ENCODE data around the gene CDH4. TPM values are rescaled to one million over a fixed set of nuclear protein-coding genes. Genes with fewer than 3 reads are reported as not detected.

CDH4 gene
- total and polyA plus RNA-seq, 2 of the 8 experiments (the other 6 are each of a cell fraction or from before 2014, with no cell fraction given): 4.3 to 7.9 TPM

GRCh38 chr20:61588411-61589385, 336.6 kb downstream of the CDH4 start:
- H3K79me2 ChIP-seq (ENCODE audit: control insufficient read depth in 1 of 2, insufficient read depth in 2 of 2, low read length in 2 of 2): no peaks in the 10 kb centered on the region
- CTCF ChIA-PET (ENCODE audit: partially characterized antibody): interaction anchor here (1.6 kb wide), 1 partner anchor 10 kb away, joined by 4 read pairs; no protein-coding TSS in a partner anchor
- H3K79me1 ChIP-seq (ENCODE audit: low read depth, low read length): no peaks in the 10 kb centered on the region
- no peak overlapping the region for H3K4ac ChIP-seq (replicated peaks; ENCODE audit: insufficient read length, low read depth, low read length)
- H3K27ac ChIP-seq (ENCODE audit: low read depth, low read length): no peak overlapping the region
- no peak for FAIRE-seq
- no peaks in the 10 kb centered on the region for H3K36me3 ChIP-seq (ENCODE audit: control insufficient read depth in 2 of 4, insufficient read depth in 4 of 4, low read length in 3 of 4)
- peaks cover 0 to 11% (median 4%) of the 10 kb centered on the region in 4 experiments; a peak in 3 of 7 replicates for H3K4me1 ChIP-seq (replicated peaks in 1 of 4; ENCODE audit: control insufficient read depth in 3 of 4, insufficient read depth in 4 of 4, low read length in 3 of 4)
- no peak overlapping the region for H3K14ac ChIP-seq (ENCODE audit: insufficient read length)
- no peak overlapping the region for H3K9ac ChIP-seq (replicated peaks in 1 of 4; ENCODE audit: extremely low read depth in 1 of 4, low read depth in 3 of 4, low read length in 3 of 4)
- no peak overlapping the region for H2BK12ac ChIP-seq (ENCODE audit: low read depth, low read length)
- no peak overlapping the region for H2AFZ ChIP-seq (ENCODE audit: low read length)
- peaks cover 6% of the 10 kb centered on the region; the same call in 1 of the 2 replicates for H3K23me2 ChIP-seq (ENCODE audit: low read depth, low read length)
- peaks cover 0 to 4% (median 1%) of the 10 kb centered on the region in 4 experiments; a peak in 2 of 7 replicates for H3K27me3 ChIP-seq (replicated peaks in 1 of 4; ENCODE audit: control insufficient read depth in 3 of 4, extremely low read depth in 1 of 4, insufficient read depth in 3 of 4, low read length in 3 of 4)
- no peak overlapping the region for H2BK120ac ChIP-seq (replicated peaks; ENCODE audit: low read depth, low read length)
- peaks cover 0 to 3% of the 10 kb centered on the region in 2 experiments for H4K20me1 ChIP-seq (replicated peaks in 1 of 2; ENCODE audit: control insufficient read depth in 1 of 2, insufficient read depth in 2 of 2, low read length in 2 of 2)
- H3K23ac ChIP-seq (ENCODE audit: insufficient read length): no peak overlapping the region
- H2BK15ac ChIP-seq (ENCODE audit: low read length): no peak overlapping the region
- H3K4me3 ChIP-seq (ENCODE audit: extremely low read depth in 1 of 4, insufficient read depth in 2 of 4, low read depth in 3 of 4, low read length in 4 of 4): no peak overlapping the region
- no peak for DNase-seq (ENCODE audit: low read depth in 1 of 2, low spot score in 2 of 2)
- no peak overlapping the region for H4K5ac ChIP-seq (ENCODE audit: insufficient read length, low read depth, low read length)
- TF ChIP-seq KDM1A (IDR thresholded peaks at IDR 0.05; ENCODE audit: borderline replicate concordance, low read length) (peak; percentile 41; the same call in 1 of the 2 replicates), EP300 (IDR thresholded peaks at IDR 0.05; ENCODE audit: borderline replicate concordance in 1 of 2, low read depth in 2 of 2, low read length in 2 of 2) (no peak)
- H2BK5ac ChIP-seq (ENCODE audit: low read depth, low read length): no peak overlapping the region
- no peak overlapping the region for H3K4me2 ChIP-seq (ENCODE audit: insufficient read depth in 1 of 2, low read depth in 2 of 2, low read length in 2 of 2)
- 89% methylated on average over 25 of the region's 29 CpGs; no CpG with 5 or more reads in 1 of the 2 experiments for WGBS, 2 experiments (ENCODE audit: extremely low coverage in 1 of 2, insufficient coverage in 1 of 2, insufficient read length in 1 of 2, insufficient replicate concordance in 2 of 2, low coverage in 1 of 2, low lambda C conversion rate in 2 of 2, missing lambda C conversion rate in 1 of 2)
- no peak overlapping the region for H4K8ac ChIP-seq (ENCODE audit: extremely low read depth, insufficient read depth, low read length)
- H2AK5ac ChIP-seq (ENCODE audit: low read depth, low read length): 0 out of 2 replicates have a peak overlapping the region, but pooled peaks have one; percentile 58
- H3K18ac ChIP-seq (ENCODE audit: extremely low read depth, low read length): 0 out of 2 replicates have a peak overlapping the region, but pooled peaks have one; percentile 5
- POLR2A ChIA-PET (ENCODE audit: partially characterized antibody): interaction anchor here (0.9 kb wide), 1 partner anchor 16 kb away, joined by 3 read pairs; no protein-coding TSS in a partner anchor
- no peak overlapping the region for H2BK20ac ChIP-seq (ENCODE audit: low read length)
- no peak overlapping the region for H4K91ac ChIP-seq (replicated peaks; ENCODE audit: insufficient read length, low read length)
- H3K9me3 ChIP-seq (ENCODE audit: insufficient read depth in 2 of 2, low read depth in 1 of 2, low read length in 1 of 2): peaks cover 3 to 14% of the 10 kb centered on the region in 2 experiments; a peak in 2 of 4 replicates
- no peak overlapping the region for H3K56ac ChIP-seq (replicated peaks; ENCODE audit: insufficient read length, low read depth, low read length)

All from H1 (cell line).